ENCODE measurements around the gene DACT1.

DACT1 gene

DNA sequence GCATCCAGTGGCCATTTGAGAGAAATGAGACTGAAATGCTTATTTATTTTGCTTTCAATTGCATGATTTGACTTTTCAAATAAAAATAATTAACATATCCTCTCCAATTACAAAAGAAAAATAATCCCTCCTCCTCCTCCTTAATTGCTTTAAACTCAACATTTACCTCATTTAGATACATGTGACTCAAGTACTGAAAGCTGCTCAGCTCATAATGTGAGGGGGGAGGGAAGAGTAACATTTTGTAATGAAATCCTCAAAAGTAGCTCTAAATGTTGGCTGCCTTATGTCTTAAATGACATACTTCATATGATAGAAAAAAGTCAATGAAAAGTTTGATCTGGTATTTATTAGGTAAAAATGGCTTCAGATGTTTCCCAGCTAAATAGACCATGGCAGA, 29.0 kb downstream of the DACT1 start:
- no peak for DNase-seq (ENCODE audit: low read depth)

GRCh38 chr14:58667900-58668299, 30.1 kb downstream of the DACT1 start:
- no peak for DNase-seq (ENCODE audit: low read depth)

- DNase-seq (ENCODE audit: low read depth): no peak
Observed at GRCh38 chr14:58668848-58669480, 31.2 kb downstream of the DACT1 start.

DNA sequence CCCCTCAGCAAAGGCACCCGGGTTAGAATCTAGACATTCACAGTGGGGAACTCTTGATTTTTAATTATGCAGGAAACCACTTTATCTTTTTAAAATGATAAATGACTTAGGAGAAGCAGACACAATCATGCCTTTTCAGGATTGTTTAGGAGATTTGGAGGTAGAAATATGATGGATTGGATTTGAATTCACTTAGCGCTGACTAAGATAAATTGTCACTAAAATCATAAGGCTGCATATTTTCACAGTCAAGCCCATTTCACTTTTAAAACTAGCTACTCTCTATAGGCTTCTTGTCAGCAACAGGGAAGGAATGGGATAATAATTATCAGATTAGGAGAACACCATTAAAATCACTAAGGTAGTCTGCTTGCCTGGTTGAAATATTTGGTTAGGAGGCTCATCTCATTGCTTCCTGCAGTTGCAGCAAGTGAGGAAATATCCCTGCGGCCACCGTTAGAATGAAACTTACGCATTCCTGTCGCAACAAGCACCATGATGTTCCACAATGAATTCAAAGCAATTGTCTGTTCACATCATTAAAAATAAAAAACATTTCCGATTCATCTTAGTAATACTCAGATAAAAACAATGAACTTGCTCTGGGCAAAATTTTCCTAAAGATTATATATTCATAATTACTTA, 31.9 kb downstream of the DACT1 start:
- DNase-seq (ENCODE audit: low read depth): no peak

DNA sequence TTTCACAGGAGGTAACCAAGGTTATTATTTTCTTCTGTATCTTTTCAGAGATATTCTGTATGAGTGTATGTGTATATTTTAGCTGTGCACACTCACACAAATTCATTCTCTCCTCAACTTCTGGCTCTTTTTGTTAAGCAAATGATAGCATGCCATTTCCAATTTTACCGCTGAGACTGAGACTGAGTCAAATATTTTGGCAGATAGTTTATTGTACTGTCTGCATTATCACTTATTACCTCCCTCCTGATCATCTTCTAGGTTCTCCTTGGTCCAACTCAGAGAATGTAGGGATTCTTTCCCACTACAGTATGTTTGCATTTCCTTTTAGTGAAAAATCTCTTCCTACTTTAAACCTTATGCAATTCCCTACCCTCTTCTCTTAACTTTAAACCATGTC, 33.3 kb downstream of the DACT1 start:
- no peak for DNase-seq (ENCODE audit: low read depth)

DNA sequence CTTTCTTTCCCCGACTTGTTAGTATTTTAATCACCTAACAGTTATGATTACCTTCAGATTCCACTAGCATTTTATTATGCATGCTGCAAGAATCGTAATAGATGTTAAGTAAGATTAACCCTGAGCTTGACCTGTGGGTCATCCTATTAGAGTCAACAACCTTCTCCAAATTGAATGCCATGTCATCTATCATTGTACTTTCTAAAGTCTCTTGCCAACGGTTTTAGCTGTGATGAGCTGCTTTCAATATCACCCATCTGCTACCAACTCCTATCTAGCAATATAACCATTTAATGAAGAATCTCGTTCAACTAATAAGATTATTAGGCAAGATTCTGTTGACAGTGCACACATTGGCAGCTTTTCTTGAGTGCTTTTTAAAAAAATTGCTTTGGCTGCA, 33.7 kb downstream of the DACT1 start:
- no peak for DNase-seq (ENCODE audit: low read depth)

DNA sequence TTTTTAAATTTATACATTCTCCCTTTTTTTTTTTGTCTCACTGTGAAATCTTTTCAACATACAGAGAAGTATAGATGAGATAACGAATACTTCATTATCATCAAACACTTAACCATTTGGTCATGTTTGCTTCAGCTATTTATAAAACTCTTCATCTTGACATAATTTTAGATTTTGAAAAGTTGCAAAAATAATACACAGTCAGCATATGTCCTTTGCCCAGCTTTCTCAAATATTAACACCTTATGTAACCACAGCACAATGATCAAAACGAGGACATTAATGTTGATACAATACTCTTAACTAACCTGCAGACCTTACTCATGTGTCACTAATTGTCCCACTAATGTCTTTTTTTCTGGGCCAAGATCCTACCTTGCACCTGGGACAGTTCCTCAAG, 36.0 kb downstream of the DACT1 start:
- DNase-seq (ENCODE audit: low read depth): no peak

DNA sequence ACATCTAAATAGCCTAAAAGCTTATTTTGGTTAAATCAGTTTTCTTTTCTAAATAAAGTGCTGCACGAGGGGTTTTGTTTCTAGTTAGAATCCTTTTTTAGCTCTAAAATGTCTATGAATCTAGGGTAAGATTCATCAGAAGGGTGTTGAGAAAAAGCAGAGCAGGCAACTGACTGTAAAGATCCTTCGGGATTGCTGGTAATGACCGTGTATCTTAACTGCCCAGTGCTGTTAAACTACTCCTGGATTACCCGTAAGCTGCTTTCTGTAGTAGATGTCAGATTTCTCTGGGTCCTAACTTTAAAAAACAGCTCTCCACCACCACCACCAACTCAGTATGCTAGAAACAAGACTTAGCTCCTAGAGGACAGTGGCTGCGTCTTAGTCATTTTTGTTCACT, 39.2 kb downstream of the DACT1 start:
- no peak for DNase-seq (ENCODE audit: low read depth)

DNA sequence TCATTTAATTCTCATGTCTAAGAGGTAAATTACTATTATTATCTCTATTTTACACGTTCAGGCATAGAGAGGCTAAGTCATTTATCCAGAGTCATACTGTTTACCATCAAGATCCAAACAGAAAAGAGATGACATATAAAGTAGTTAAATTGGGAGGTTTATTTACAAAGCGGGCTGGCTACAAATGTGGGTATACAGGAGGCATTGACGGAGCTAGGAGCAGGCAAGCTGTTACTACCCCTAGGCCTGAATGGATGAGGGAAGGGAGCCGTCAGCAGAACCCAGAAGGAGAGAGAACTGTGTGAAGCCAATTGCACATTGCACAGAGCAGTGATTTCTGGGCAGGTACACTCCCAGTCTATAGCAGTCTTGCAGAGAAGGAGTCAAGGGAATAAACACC, 39.8 kb downstream of the DACT1 start:
- DNase-seq (ENCODE audit: low read depth): no peak

DNA sequence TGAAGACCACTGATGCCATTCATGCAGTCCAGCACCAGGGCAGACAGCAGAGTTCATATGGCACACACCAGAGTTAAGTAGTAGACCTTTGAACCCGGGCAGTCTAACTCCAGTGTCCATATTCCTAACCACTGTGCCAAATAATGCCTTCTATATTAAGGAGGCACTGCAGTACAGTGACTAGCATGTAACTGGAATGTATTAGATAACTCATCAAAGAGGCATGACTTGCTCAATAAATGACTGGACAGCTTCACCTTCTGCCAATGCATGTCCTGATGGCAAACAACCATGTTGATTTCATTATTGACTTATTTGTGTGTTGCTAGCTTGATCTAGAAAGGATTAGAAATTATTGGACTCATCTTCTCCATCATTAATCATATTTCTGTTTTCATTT, 40.2 kb downstream of the DACT1 start:
- no peak for DNase-seq (ENCODE audit: low read depth)

DNA sequence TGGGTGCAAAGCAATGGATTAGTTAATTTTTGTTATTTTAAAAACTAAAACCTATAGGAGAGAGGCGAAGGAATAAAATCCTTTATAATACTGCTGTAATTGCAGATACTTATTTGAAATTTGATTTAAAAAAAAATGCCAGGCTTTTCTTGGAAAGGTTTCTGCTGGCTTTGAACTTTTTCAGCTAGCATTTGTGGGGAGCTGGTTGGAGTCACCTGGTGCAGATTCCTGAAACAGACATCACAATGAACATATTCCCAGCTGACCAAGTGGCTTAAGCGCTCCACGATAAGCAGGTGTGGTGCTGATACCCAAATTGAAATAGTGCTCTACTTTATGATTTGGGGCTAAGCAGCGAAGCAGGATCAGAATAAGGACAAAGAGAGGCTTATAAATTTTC, 42.9 kb downstream of the DACT1 start:
- DNase-seq (ENCODE audit: low read depth): no peak

GRCh38 chr14:58687232-58687795, 49.6 kb downstream of the DACT1 start:
- DNase-seq (ENCODE audit: low read depth): no peak

DNA sequence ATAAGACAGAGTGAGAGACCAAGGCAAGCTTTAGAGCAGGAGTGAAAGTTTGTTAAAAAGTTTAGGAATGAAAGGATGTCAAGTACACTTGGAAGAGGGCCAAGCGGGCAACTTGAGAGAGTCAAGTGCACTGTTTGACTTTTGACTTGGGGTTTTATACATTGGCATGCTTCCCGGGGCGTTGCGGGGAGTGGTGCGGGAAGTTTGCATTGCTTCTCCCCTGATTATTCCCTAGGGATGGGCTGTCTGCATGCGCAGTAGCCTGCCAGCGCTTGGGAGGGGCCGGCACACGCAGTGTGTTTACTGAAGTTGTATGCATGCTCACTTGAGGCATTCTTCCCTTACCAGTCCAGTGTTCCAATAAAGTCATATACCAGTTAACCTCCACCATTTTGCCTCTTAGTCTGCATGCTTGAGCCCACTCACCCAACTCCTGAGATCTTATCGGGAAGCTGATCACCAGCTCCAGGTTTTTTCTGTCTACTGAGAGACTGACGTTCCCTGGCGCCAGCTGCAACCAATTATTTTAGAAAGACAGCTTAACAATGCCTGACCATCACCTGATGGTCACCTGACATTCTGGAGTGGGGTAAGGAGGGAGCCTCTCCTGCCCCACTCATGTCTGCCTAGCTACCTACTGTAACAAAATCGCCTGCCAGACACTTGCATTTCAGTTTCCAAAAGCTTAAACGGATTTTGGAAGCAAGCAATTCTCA, 53.2 kb downstream of the DACT1 start:
- DNase-seq (ENCODE audit: low read depth): no peak

DNA sequence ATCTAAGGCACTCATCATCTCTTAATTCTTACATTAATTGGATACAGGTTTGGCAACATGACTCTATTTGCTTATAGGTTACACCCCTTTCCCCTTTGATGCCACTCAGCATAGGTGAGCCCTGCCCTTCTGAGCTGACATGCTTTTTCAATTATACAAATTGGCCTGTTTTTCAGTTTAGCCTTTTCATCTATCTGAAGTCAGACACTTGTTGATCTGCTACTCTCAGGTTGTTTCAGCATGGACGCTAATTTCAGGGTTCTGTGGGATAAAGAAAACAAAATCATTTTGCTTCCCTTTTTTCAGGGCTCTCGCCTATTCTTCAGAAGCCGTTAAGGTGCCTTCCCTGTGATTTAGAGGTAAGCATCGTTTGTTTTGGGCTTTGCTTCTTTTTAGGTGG, 55.3 kb downstream of the DACT1 start:
- DNase-seq (ENCODE audit: low read depth): no peak

DNA sequence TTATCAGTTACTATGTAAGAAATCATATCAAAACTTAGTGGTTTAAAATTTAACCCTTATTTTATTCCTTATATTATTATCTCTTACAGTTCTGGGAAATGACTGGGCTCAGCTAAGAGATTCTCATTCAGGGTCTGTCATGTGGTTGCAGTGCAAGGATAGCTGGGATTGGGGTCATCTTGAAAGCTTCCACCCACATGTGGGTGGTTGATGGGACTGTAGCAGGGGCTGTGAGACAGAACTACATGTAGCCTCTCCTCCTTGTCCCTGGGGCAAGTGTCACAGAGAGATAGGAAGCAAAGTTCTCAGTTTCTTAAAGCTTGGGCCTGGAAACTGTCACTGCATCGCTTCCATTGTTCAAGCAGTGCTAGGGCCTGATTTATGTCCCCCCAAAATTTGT, 57.8 kb downstream of the DACT1 start:
- no peak for DNase-seq (ENCODE audit: low read depth)

DNA sequence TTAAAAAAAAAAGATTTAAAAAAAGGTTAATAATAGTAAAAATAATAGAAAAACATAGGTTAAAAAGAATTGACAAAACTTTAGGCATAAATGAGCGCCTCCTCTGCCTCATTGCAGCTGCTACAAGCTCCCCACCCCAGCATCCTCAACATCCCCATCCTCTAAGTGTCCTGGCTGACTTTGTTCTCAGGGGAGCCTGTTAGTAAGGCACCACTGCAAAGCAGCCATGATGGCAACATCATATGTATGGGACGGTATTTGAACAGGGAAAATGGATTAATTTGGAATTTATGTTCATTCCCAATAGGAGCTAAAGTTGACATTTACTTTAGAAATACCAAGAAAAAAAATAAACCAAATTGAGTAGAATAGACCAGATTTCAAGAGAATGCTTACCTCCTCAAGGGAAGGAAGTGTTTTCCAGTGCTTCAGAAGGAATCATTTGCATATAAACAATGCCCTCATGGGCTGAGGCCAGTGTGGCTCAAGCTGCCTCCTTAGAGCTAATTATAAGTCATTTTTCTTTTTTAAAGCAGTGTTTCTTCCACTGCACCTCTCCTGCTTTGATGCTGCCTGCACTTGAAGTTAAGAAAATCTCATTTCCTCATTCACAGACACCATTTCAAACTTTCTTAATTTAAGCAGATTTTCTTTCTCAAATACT, 59.6 kb downstream of the DACT1 start:
- no peak for DNase-seq (ENCODE audit: low read depth)
